ENCODE results near the gene BRME1. TPM values are rescaled to one million over a fixed set of nuclear protein-coding genes. Genes with fewer than 3 reads are reported as not detected.

BRME1 gene
- total RNA-seq, 4 donors from 2014 or later, result 0.34 to 1.7 (median 1.0) TPM

DNA sequence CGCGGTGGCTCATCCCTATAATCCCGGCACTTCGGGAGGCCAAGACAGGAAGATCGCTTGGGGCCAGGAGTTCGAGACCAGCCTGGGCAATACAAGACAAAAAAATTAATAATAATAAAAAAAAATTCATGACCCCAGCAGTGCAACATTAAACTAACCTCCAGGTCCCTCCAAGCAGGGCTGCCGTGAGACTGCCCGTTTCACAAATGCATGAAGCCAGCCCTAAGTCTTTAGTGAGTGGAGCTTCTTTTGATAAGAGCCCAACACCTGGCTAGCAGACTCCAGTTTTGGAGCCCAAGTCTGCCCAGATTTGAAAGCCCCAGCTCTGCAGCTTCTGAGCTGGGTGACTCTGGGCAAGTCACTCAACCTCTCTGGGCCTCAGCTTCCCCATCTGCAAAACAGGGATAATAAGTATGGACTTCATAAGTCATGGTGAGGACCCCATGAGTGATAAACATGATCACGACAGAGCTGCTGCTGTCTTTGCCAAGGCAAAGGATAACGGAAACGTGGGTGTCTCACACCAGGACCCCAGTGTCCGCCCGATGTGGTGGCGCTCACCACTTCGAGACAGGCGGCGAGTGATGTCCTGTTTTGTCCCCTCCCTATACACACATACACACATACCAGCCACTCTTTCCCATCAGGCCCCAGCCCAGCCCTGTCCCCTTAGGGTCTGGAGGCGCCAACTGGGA is 67.3 kb downstream of the BRME1 start:
- Histone ChIP-seq H3K36me3 (peaks cover 6 to 8% of the 10 kb centered on the region in 2 donors), H3K27ac (peak overlapping the region; percentile 92 to 99 (median 96)), H3K4me1 (peaks cover 28 to 71% of the 10 kb centered on the region in 2 donors), H3K27me3 (no peaks in the 10 kb centered on the region), H3K9me3 (no peaks in the 10 kb centered on the region), H3K4me3 (replicated peaks in 1 of 3) (peak overlapping the region in 1 of 3 donors; percentile 94)
- TF ChIP-seq CTCF (IDR thresholded peaks at IDR 0.05) (no peak), POLR2A (IDR thresholded peaks at IDR 0.05) (no peak)
- WGBS, 2 donors, result 65 to 74% methylated on average over 16 to 18 of the region's 18 CpGs
- intact Hi-C loops (cut with DNase I), result no loop called here
- no peak for DNase-seq

GRCh38 chr19:13835791-13836723 is 69.9 kb downstream of the BRME1 start:
- H3K4me3 ChIP-seq (replicated peaks in 1 of 3), result no peak overlapping the region
- intact Hi-C loops (cut with DNase I), result no loop called here

GRCh38 chr19:13834244-13835069 is 71.5 kb downstream of the BRME1 start:
- H3K4me3 ChIP-seq (replicated peaks in 1 of 3), result no peak overlapping the region

More at GRCh38 chr19:13835791-13836723, 69.9 kb downstream of the BRME1 start:
- 54 to 61% methylated on average over 12 to 15 of the region's 21 CpGs for WGBS, 2 donors
- H3K27me3 ChIP-seq, result no peaks in the 10 kb centered on the region
- TF ChIP-seq CTCF (IDR thresholded peaks at IDR 0.05) (no peak), POLR2A (IDR thresholded peaks at IDR 0.05) (no peak)
- H3K4me1 ChIP-seq, result peaks cover 28 to 64% of the 10 kb centered on the region in 2 donors
- no peaks in the 10 kb centered on the region for H3K9me3 ChIP-seq
- peak overlapping the region; percentile 63 to 99 (median 96) for H3K27ac ChIP-seq
- peak; percentile 45 to 60 for DNase-seq
- H3K36me3 ChIP-seq, result peaks cover 6 to 10% of the 10 kb centered on the region in 2 donors

More at GRCh38 chr19:13834244-13835069, 71.5 kb downstream of the BRME1 start:
- Histone ChIP-seq H3K27me3 (no peaks in the 10 kb centered on the region), H3K9me3 (no peaks in the 10 kb centered on the region), H3K36me3 (peaks cover 12 to 19% of the 10 kb centered on the region in 2 donors), H3K27ac (peak overlapping the region in 2 of 3 donors; percentile 84), H3K4me1 (peaks cover 24 to 49% of the 10 kb centered on the region in 2 donors)
- intact Hi-C loops (cut with DNase I), result no loop called here
- no peak for DNase-seq
- no peak for TF ChIP-seq POLR2A (IDR thresholded peaks at IDR 0.05)
- no peak for TF ChIP-seq CTCF (IDR thresholded peaks at IDR 0.05)
- WGBS, 2 donors, result 79 to 83% methylated on average over 14 of the region's 14 CpGs
